Measurements from ENCODE around the gene OR6V1.
"Not testable (repeated sequence)": the region's sequence is repeated elsewhere in the genome, so short reads cannot be mapped to it uniquely, and the experiment has no call there.

The OR6V1 gene

DNA sequence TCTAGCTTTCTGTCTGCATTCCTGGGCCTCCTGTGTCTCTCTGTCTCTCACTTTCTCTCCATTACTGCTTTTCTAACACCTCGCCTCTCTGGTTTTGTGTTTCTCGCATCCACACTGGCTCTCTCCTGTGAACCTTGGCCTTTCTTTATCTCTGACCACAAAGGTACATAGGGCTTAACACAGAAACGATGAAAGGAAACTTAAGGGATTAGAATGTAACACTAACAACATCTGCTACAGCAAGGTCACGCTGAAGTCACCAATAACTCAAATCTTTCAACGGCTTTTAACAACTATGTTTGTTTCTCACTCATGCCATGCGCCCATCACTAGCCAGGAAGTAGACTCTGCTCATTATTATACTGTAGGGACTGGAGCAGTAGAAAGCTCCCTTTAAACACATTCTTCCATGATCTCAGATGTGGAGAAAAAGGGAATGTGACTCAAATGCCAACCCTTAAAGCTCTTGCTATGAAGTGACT lies 9.3 kb upstream of the OR6V1 start:
- no peak for DNase-seq (ENCODE audit: low read depth in 2 of 3, low spot score in 1 of 3)

GRCh38 chr7:143043391-143043790 lies 8.8 kb upstream of the OR6V1 start:
- DNase-seq (ENCODE audit: low read depth in 2 of 3, low spot score in 1 of 3) = no peak

DNA sequence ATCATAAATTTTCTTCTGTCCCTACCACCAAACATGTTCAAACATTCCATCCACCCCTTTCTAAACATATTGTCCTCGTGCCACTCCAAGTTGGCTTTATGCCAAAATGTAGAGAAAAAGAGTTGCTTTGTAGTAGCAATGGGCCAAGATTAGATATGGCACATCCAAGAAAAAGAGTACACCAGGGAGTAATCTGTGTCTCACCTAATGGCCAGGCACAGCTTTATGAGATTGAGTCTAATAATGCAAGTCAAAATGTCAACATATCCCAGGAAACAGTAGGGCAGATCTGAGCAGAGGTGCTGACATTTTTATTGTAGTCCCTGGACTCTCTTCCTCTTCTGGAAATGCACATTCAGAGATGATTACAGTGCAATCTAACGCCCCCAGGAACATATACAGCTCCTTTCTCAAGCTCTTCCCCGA lies 5.7 kb upstream of the OR6V1 start:
- no peak for DNase-seq (ENCODE audit: low read depth in 2 of 3, low spot score in 1 of 3)

- no peak for DNase-seq (ENCODE audit: low read depth in 2 of 3, low spot score in 1 of 3)
Measured at GRCh38 chr7:143047326-143047725, 4.8 kb upstream of the OR6V1 start.

- peak in 1 of 3 donors; percentile 1 for DNase-seq (ENCODE audit: low read depth in 2 of 3, low spot score in 1 of 3)
Measured at GRCh38 chr7:143048827-143049226, 3.3 kb upstream of the OR6V1 start.

DNA sequence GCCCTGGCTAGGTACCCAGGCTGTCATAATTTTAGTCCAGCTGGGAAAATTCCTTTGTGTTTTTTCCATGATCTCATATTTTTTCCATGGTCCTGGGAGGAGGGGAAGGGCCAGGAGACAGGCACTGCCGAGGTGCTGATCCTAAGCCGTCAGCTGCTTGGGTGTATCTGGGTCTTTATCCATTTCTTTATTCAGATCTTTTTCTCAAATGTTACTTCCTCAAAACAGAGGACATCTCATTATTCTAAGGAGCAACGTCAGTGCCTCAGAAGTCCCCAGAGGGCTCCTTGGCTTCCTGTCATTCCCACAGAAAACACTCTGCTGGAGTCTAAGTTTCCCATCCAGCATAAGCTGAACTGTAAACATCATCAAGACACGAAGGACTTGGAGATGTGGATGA lies 2.8 kb upstream of the OR6V1 start:
- DNase-seq (ENCODE audit: low read depth in 2 of 3, low spot score in 1 of 3) = no peak

DNA sequence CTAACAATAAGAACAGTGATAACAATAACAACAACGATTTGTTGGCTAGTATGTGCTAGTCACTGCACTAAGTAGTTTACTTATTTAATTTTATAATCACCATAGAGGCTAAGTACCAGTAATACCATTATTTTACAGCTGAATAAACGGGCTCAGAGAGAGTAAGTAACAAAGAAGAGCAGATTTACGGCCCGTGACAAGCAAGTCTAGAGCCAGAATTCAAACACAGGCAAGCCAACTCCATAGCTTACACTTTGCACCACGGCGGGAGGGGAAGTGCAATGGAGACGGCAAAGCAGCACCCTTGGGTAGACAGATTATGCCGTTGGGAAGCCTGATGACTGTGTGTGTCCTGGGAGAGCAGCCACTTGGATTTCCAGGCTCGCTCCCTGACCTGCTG lies 1.2 kb upstream of the OR6V1 start:
- DNase-seq (ENCODE audit: low read depth in 2 of 3, low spot score in 1 of 3) = no peak

GRCh38 chr7:143054621-143055020 lies 2.5 kb downstream of the OR6V1 start:
- DNase-seq (ENCODE audit: low read depth in 2 of 3, low spot score in 1 of 3) = no peak

GRCh38 chr7:143055754-143056153 lies 3.6 kb downstream of the OR6V1 start:
- DNase-seq (ENCODE audit: low read depth in 2 of 3, low spot score in 1 of 3) = no peak

DNA sequence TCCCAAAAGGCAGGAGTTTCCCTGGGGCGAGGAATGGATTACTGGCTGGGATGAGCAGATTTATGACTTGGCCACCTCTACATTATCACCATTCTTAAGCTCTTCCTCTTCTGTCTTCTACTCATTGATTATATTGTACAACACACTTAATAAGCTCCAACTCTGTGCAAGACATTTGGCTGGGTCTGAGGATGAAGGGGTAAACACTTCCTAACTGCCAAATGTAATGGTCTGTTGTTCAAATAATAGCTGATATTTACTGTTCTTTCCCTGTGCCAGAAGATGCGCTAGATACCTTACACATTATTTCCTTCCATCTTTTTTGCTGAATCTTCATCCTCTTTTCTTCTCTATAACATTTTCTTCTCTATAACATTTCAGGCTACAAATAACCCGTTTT lies 11.6 kb downstream of the OR6V1 start:
- no peak for DNase-seq (ENCODE audit: low read depth in 2 of 3, low spot score in 1 of 3)

DNA sequence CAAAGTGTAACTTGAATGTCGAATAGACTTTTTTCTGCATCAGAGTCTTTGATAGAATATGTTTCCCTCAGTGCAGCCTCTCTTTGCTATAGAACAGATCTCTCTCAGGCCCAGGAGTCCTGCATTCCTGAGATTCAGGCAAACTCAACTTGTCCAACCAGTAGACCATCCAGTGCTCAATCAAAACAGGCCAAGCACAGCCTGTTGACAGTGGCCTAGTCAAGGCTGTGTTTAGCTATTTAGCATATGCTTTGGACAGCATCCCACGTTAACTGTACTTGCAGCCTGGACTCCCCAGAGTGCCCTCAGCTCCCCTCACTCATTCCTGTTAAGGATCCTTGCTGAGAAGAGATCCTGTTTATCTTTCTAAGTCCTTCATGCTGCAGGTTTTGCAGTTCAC lies 16.3 kb downstream of the OR6V1 start:
- DNase-seq (ENCODE audit: low read depth in 2 of 3, low spot score in 1 of 3) = no peak

DNA sequence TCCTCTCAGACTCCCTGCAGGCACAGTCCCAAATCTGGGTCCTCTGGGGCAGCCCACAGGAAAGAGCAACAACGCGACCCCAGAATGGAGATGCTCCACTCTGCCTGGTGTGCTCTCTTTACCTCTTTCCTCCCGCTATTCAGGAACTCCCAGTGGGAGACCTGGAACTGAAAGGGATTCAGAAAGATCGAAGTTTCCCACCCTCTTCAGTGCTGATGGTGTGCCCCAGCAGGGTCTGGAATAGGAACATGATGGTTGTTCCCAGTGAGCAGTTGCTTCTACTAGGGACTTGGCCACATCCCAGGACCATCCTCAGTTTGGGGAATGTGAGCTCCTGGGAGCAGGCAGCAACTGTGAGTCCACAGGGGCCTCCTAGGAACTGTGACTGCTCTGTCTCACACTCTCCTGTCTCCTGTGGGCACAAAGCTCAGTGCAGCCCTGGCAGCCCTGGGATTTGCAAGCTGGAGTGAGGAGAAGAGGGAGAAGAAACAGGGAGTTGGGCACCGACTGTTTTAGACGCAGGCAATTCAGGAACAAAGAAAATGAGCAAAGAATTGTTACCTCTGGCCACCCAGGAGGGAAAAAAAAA lies 17.9 kb downstream of the OR6V1 start:
- no peak for DNase-seq (ENCODE audit: low read depth in 2 of 3, low spot score in 1 of 3)

DNA sequence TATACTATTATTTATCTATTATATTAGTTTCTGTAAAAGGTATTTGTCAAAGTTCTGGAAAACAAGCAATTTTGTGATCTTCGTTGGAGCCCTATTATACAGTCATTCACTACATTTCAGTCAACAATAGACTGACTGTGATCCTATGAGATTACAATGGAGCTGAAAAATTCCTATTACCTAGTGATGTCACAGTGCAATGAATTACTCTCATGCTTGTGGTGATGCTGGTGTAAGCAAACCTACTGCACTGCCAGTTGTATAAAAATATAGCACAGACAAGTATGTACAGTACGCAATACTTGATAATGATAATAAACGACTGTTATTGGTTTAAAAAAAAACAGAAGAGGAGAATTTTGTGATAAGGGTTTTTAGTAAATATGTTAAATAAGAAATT lies 21.4 kb downstream of the OR6V1 start:
- DNase-seq (ENCODE audit: low read depth in 2 of 3, low spot score in 1 of 3) = no peak

DNA sequence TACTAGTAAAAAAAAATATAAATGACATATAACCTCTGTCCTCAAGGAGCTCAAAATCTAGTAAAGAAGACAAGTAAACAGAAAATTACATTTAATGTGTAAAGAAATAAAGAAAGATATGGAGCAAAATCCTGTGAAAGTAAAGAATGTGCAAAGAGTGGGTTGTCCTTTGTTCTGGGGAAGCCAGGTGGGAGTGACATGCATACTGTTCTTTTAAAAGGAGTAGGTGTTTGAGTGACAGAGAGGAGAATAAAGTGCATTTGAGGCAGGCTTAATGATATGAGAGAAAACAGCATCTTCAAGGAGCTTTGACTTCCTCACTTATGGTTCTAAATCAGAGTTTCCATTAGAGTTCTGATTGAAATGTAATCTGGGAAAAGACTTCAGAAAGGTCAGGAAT lies 22.0 kb downstream of the OR6V1 start:
- DNase-seq (ENCODE audit: low read depth in 2 of 3, low spot score in 1 of 3) = no peak

DNA sequence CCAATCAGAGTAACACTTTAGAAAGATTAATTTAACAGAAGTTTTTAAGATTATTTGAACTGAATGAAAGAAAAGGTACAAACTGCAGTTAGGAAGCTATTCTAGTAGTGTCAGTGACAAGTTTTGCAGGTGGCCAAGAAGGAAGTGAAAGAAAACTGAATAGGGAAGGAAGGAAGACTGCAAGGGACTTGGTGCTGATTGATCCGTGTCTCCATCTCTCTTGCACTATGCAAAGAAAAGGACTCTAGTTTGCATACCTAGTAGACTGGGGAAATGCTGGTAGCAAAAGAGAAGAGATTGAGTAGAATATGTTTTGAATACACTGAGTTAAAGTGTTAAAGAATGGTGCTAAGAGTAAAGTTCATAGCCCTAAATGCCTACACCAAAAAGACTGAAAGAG lies 33.0 kb downstream of the OR6V1 start:
- no peak for DNase-seq (ENCODE audit: low read depth in 2 of 3, low spot score in 1 of 3)

GRCh38 chr7:143085610-143086009 lies 33.5 kb downstream of the OR6V1 start:
- not testable (repeated sequence) for DNase-seq (ENCODE audit: low read depth in 2 of 3, low spot score in 1 of 3)

DNA sequence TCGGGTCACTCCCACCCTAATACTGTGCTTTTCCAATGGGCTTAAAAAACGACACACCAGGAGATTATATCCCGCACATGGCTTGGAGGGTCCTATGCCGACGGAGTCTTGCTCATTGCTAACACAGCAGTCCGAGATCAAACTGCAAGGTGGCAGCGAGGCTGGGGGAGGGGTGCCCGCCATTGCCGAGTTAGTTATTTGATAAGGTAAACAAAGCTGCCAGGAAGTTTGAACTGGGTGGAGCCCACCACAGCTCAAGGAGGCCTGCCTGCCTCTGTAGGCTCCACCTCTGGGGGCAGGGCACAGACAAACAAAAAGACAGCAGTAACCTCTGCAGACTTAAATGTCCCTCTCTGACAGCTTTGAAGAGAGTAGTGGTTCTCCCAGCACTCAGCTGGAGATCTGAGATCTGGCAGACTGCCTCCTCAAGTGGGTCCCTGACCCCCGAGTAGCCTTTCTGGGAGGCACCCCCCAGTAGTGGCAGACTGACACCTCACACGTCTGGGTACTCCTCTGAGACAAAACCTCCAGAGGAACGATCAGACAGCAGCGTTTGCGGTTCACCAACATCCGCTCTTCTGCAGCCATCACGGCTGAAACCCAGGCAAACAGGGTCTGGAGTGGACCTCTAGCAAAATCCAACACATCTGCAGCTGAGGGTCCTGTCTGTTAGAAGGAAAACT lies 36.5 kb downstream of the OR6V1 start:
- DNase-seq (ENCODE audit: low read depth in 2 of 3, low spot score in 1 of 3) = not testable (repeated sequence)

- no peak for DNase-seq (ENCODE audit: low read depth in 2 of 3, low spot score in 1 of 3)
Measured at GRCh38 chr7:143096146-143096545, 44.0 kb downstream of the OR6V1 start.

DNA sequence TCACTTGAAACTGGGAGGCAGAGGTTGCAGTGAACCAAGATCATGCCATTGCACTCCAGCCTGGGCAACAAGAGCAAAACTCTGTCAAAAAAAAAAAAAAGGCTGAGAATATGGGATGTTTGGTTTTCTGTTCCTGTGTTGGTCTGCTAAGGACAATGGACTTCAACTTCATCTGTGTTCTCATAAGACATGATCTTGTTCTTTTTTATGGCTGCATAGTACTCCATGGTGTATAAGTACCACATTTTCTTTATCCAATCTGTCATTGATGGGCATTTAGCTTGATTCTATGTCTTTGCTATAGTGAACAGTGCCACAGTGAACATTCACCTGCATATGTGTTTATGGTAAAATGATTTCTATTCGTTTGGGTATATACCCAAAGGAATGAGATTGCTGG lies 47.4 kb downstream of the OR6V1 start:
- not testable (repeated sequence) for DNase-seq (ENCODE audit: low read depth in 2 of 3, low spot score in 1 of 3)

Data from stimulated activated CD4-positive, alpha-beta T cell treated with anti-CD3 and anti-CD28 coated beads, Interleukin-12 subunit alpha, Interleukin-12 subunit beta, amount 100 ng/mL, for 48 hours (primary cell).